GM06990 (cell line): ENCODE results near the gene PGBD1.
A peak's percentile ranks its signal among the peaks of the same experiment; 100 is the strongest.

Experiments used
- DNase-seq: peaks from one replicate; pipeline ENCODE4 v3.0.0-alpha.2; 2011; ENCODE audit not compliant: insufficient read length; ENCODE audit errors: extremely low read depth
- H3K27me3 ChIP-seq: replicated peaks from 2 replicates; pipeline ENCODE4 v1.6.0; 2011; ENCODE audit warnings: low read length; ENCODE audit not compliant: control insufficient read depth, insufficient read depth
- H3K36me3 ChIP-seq: 2 replicates; pipeline ENCODE4 v1.5.1; 2011; ENCODE audit warnings: low read length; ENCODE audit not compliant: control insufficient read depth, insufficient read depth
- H3K4me3 ChIP-seq: replicated peaks from 2 replicates; pipeline ENCODE4 v1.5.1; 2011; ENCODE audit warnings: low read depth, mild to moderate bottlenecking, control low read depth, low read length
- TF ChIP-seq, protein P1 (sequence below): IDR thresholded peaks from 2 replicates; pipeline ENCODE4 v1.5.1; 2011; ENCODE audit warnings: low read length, control low read depth, mild to moderate bottlenecking, inconsistent platforms; ENCODE audit not compliant: insufficient read depth, poor library complexity, severe bottlenecking

Gene PGBD1

DNA sequence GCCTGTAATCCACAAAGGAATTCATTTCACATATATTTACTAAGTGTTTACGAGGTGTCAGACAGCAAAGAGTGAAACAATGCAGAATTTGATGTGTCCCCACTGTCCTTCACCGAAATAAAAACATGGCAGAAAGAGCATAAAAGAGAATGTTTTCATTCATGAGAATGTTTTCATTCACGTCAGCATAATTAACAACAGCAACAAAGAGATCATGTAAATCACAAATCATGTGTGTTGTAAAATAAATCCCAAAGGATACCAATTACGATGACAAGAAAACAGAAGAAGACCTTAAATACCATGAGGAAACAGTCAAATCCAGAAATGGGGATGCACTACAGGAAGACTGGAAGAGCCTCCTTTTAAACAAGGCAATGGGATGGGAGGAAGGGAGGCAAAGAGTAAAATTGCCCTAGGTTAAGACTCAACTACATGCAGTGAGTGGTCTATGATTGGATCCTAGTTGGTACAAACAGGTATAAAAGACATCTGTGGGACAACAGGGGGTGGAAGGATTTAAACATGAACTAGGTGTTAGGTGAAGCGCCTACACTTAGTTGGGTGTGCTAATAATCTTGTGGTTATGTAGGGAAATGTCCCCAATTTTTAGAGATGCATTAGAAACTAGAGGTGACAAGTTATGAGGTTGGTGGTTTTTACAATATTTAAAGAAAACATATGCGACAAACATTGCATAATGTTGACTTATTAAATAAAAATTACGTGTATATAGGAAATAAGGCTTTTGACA lies 53.1 kb downstream of the PGBD1 start:
- Histone ChIP-seq H3K27me3 (no peaks in the 10 kb centered on the region), H3K36me3 (no peaks in the 10 kb centered on the region), H3K4me3 (no peak overlapping the region)
- TF ChIP-seq, protein P1, sequence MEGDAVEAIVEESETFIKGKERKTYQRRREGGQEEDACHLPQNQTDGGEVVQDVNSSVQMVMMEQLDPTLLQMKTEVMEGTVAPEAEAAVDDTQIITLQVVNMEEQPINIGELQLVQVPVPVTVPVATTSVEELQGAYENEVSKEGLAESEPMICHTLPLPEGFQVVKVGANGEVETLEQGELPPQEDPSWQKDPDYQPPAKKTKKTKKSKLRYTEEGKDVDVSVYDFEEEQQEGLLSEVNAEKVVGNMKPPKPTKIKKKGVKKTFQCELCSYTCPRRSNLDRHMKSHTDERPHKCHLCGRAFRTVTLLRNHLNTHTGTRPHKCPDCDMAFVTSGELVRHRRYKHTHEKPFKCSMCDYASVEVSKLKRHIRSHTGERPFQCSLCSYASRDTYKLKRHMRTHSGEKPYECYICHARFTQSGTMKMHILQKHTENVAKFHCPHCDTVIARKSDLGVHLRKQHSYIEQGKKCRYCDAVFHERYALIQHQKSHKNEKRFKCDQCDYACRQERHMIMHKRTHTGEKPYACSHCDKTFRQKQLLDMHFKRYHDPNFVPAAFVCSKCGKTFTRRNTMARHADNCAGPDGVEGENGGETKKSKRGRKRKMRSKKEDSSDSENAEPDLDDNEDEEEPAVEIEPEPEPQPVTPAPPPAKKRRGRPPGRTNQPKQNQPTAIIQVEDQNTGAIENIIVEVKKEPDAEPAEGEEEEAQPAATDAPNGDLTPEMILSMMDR: no peak
- DNase-seq: no peak

DNA sequence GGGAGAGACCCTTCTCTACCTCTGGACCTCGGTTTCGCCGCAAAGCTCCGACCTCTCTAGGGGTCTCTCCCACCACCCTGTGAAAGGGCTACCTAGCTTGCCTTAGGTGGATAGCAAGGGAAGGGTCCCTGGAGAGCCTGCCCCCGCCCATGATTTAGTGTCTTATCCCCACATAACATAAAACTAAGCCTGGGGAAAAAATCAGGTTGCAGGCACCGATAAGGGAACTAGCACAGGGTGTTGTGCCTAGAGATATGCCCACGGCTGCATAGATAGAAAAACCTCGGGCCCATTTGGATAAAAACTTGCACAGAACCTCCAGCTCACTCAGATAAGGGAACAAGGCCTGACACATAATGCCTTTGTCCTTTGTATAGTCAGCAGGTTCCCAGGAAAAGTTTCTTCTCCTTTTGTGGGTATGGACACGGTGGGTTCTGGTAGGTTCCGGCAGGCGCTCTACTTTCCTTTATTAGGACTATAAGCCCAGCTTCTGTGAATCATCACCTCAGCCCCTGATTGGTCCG lies 53.7 kb downstream of the PGBD1 start:
- Histone ChIP-seq H3K36me3 (no peaks in the 10 kb centered on the region), H3K27me3 (no peaks in the 10 kb centered on the region), H3K4me3 (peak overlapping the region; percentile 81)
- TF ChIP-seq, protein P1: no peak
- DNase-seq: no peak

DNA sequence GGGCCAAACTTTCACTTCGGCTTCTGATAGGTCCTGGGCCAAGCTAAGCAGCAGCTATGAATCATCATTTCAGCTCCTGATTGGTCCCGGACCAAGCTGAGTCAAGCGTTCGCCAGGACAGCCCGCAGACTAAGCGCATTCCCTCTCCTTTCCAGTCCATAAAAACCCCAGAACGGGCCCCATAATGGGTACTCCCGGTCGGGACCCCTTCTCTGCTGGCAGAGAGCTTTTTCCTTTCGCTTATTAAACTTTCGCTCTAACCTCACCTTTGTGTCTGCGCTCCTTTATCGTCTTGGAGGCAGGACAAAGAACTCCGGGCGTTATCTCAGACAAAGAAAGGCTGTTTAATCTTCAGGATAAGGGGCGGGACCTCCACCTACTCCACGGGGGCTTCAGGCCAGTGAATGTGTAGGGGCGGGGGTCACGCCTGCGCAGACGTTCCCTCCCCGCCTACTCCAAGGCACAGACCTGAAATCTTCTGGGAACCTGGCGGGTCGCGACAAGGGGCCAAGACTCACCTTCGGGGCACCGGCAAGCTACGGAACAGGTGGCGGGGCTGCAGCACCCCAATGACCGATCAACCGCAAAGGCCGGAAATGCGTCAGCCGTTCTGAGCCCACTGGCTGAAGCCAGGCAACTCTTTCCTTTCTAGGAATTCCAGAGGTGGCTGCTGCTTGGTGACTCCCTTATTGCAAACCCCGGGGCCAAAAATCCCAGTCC lies 54.4 kb downstream of the PGBD1 start, which contains the start of gene ZSCAN31:
TSS of gene ZSCAN31 (minus strand) at position 585 of the 720 bp plus-strand sequence. CDS start 6,465 bp downstream, outside the sequence.
- Histone ChIP-seq H3K36me3 (no peaks in the 10 kb centered on the region), H3K4me3 (peak within 1 kb of the TSS; percentile 81), H3K27me3 (no peaks in the 10 kb centered on the region)
- peak; percentile 82 for DNase-seq
- TF ChIP-seq, protein P1: no peak

DNA sequence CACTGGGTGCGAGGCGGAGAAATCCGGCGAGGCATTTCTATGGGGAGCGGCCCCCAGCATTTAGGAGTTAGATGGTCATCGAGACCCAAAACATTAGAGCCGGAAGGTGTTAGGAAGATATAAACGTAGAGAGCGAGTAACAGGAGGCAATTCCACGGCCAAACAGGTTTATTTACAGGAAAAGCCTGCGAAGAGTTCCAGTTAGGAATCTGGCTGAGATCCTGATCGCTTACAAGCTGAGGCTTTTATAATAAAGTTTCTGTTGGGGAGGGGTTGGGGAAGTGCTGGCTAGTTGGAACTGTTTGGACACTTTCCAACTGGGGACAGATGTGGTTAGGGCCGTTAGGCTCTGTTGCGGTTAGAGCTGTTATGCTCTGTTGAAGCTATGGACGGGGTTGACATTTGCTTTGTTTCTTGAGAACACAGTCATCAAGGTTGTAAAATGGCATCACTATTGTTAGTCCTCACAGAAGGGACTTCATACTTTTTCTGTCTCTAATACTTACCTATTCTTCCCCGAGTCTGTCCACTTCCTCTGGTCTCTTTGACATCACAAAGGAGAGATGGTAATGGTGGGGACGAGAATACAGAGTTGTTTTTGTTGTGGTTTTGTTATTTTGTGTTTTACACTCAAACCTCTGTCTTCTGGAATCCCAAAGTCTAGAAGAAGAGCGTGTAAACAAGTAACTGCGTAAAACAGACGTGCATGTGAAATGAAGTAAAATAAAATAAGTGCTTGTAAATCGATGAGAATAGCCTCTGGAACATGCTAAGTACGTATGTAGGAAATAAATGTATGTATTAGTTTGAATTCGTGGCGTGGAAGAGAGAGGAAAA lies 55.1 kb downstream of the PGBD1 start:
- TF ChIP-seq, protein P1: no peak
- H3K36me3 ChIP-seq: no peaks in the 10 kb centered on the region
- DNase-seq: no peak

DNA sequence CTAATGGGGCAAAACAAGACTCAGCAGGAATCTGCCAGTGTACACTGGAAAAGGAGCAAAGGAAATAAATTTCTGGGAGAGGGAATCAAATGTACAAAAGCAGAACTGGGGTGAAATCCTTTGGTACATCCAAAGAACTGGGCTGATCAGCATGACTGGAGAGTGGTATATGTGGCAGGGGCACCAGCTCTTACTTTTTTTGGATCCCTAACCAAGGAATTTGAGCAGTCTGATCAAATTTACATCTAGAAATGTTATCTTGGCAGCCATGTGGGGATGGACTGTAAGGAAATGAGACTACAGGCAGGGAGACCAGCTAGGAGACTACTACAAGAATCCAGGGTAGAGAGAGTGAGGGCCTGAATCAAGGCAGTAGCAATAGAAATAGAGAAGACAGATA lies 55.7 kb downstream of the PGBD1 start:
- H3K4me3 ChIP-seq: no peak overlapping the region
- no peak for DNase-seq
- H3K27me3 ChIP-seq: no peaks in the 10 kb centered on the region
- TF ChIP-seq, protein P1: no peak
- no peaks in the 10 kb centered on the region for H3K36me3 ChIP-seq

More for the DNA sequence above, 55.1 kb downstream of the PGBD1 start:
- Histone ChIP-seq H3K27me3 (no peaks in the 10 kb centered on the region), H3K4me3 (peak overlapping the region; percentile 81)
